K562 (cell line): ENCODE data around the gene MPG. TPM values are rescaled to one million over a fixed set of nuclear protein-coding genes. Genes with fewer than 3 reads are reported as not detected.

ENCODE experiments used
- ATAC-seq: fragments of 200-7000 bp; cut with Tn5 transposase; 3 replicates; pipeline ENCODE4 v1.9.1; 2020; ENCODE audit warnings: moderate library complexity
- BruUV-seq: library from RNA; stranded (reverse); fragments of 400-500 nt; replicated peaks from 2 replicates; lab custom pipeline; 2021; lab: Mats Ljungman, UMichigan
- CTCF ChIA-PET: fragments of 300-600 bp; formaldehyde crosslinking; extraction: SDS; loops from one replicate; lab custom pipeline; 2021; ENCODE audit warnings: low intra/inter-chr PET ratio; lab: Yijun Ruan, JAX
- POLR2A ChIA-PET: fragments of 300-600, 350-650 bp; sonication (Branson Sonifier 250); formaldehyde crosslinking; extraction: SDS; loops from one replicate; lab custom pipeline; 2021; ENCODE audit warnings: antibody characterized with exemption, inconsistent platforms; lab: Yijun Ruan, JAX
- DNase-seq, 4 experiments: peaks; one replicate each; pipeline versions ENCODE4 v3.0.0 to v3.0.0-alpha.2; 2011 to 2018; ENCODE audit warnings: low spot score in 3 of 4, mixed read lengths in 3 of 4; ENCODE audit errors: extremely low read depth in 1 of 4
- FAIRE-seq: peaks from 2 replicates; lab custom pipeline; 2011; peaks lifted over from hg19 to GRCh38; lab: Jason Lieb, UNC
- H2AFZ ChIP-seq: 2 replicates; pipeline ENCODE4 v1.6.0; 2011; ENCODE audit warnings: low read depth, low read length, control low read depth, inconsistent platforms
- H3K27ac ChIP-seq: fragments of 200-600 bp; 3 replicates; pipeline ENCODE4 v1.8.0; 2011; ENCODE audit warnings: low read depth, mild to moderate bottlenecking, control low read depth, inconsistent platforms, low read length, moderate library complexity, mixed read lengths; ENCODE audit errors: extremely low read depth
- H3K27me3 ChIP-seq, 2 experiments: fragments of 300-600 bp in 1 of 2; 2 replicates in 1 of 2; 3 replicates in 1 of 2; pipeline versions ENCODE4 v1.6.0 to v1.8.0; 2011; ENCODE audit warnings: inconsistent platforms in 2 of 2, low read length in 2 of 2, mild to moderate bottlenecking in 1 of 2, mixed read lengths in 1 of 2, moderate library complexity in 1 of 2; ENCODE audit not compliant: control insufficient read depth in 2 of 2, insufficient read depth in 2 of 2
- H3K36me3 ChIP-seq: fragments of 300-600 bp; 3 replicates; pipeline ENCODE4 v1.8.0; 2011; ENCODE audit warnings: mild to moderate bottlenecking, low read length, inconsistent platforms; ENCODE audit not compliant: control insufficient read depth, insufficient read depth
- H3K4me1 ChIP-seq, 2 experiments: fragments of 200-600 bp in 1 of 2; replicated peaks in 1 of 2; 2 replicates in 1 of 2; 3 replicates in 1 of 2; pipeline versions ENCODE4 v1.5.1 to v1.8.0; 2011; ENCODE audit warnings: inconsistent platforms in 2 of 2, low read length in 2 of 2, mild to moderate bottlenecking in 1 of 2, mixed read lengths in 1 of 2, moderate library complexity in 1 of 2; ENCODE audit not compliant: control insufficient read depth in 2 of 2, insufficient read depth in 2 of 2
- H3K4me2 ChIP-seq: 2 replicates; pipeline ENCODE4 v1.6.1; 2011; ENCODE audit warnings: low read length, control low read depth, inconsistent platforms, mixed read lengths; ENCODE audit not compliant: insufficient read depth
- H3K4me3 ChIP-seq: fragments of 200-600 bp; sonication (generic), shearing (Covaris generic); 2 replicates; pipeline ENCODE4 v1.5.1; 2016; ENCODE audit warnings: control low read depth, inconsistent platforms
- H3K79me2 ChIP-seq: fragments of 200-600 bp; 3 replicates; pipeline ENCODE4 v1.8.0; 2011; ENCODE audit warnings: low read length, inconsistent platforms; ENCODE audit not compliant: control insufficient read depth, insufficient read depth
- H3K9ac ChIP-seq, 2 experiments: 2 replicates each; pipeline versions ENCODE4 v1.6.0 to v1.6.1; 2011; ENCODE audit warnings: low read depth in 2 of 2, low read length in 2 of 2, control low read depth in 1 of 2, inconsistent platforms in 1 of 2, mild to moderate bottlenecking in 1 of 2, mixed read lengths in 1 of 2; ENCODE audit not compliant: insufficient read depth in 1 of 2
- H3K9me1 ChIP-seq: one replicate; pipeline ENCODE4 v1.6.0; 2011; ENCODE audit warnings: inconsistent platforms, mild to moderate bottlenecking, low read length, moderate library complexity; ENCODE audit not compliant: control insufficient read depth, insufficient read depth
- H3K9me3 ChIP-seq: replicated peaks from 2 replicates; pipeline ENCODE4 v1.5.1; 2011; ENCODE audit warnings: low read depth, low read length, inconsistent platforms; ENCODE audit not compliant: control insufficient read depth, insufficient read depth
- H4K20me1 ChIP-seq: replicated peaks from 2 replicates; pipeline ENCODE4 v1.6.1; 2011; ENCODE audit warnings: low read length, inconsistent platforms, mixed read lengths; ENCODE audit not compliant: control insufficient read depth, insufficient read depth
- CBFA2T2 ChIP-seq: fragments of 450-650 bp; conservative IDR thresholded peaks from 2 replicates; pipeline ENCODE4 v1.6.1; 2017; ENCODE audit warnings: mild to moderate bottlenecking
- CTBP1 ChIP-seq: fragments of 450-650 bp; IDR thresholded peaks from 2 replicates; pipeline ENCODE4 v1.6.1; 2016; ENCODE audit warnings: borderline replicate concordance
- FOXP1 ChIP-seq: sonication (generic); formaldehyde crosslinking; IDR thresholded peaks from 2 replicates; pipeline ENCODE4 v1.8.0; 2022; ENCODE audit warnings: mild to moderate bottlenecking, missing genetic modification reagents
- HDAC2 ChIP-seq: fragments of 450-650 bp; IDR thresholded peaks from 2 replicates; pipeline ENCODE4 v1.6.1; 2016; ENCODE audit warnings: mild to moderate bottlenecking
- RCOR1 ChIP-seq, 2 experiments: IDR thresholded peaks; 2 replicates each; pipeline ENCODE4 v1.6.1; 2012; ENCODE audit warnings: low read depth in 2 of 2, low read length in 2 of 2, borderline replicate concordance in 1 of 2, improper control_type of control experiment in 1 of 2
- ZNF407 ChIP-seq: fragments of 450-650 bp; IDR thresholded peaks from 2 replicates; pipeline ENCODE4 v1.6.1; 2016; ENCODE audit warnings: low read depth
- ZNF507 ChIP-seq: conservative IDR thresholded peaks from 2 replicates; pipeline ENCODE4 v1.6.1; 2017; ENCODE audit warnings: missing genetic modification characterization, missing compliant biosample characterization
- WGBS: fragments of 100-300 bp; shearing (Covaris generic); methylation state at CpG from one replicate; pipeline ENCODE4 v1.1.6; 2016; ENCODE audit warnings: low coverage, mixed read lengths; ENCODE audit not compliant: insufficient coverage; ENCODE audit errors: missing lambda C conversion rate; 5-methylcytosine and 5-hydroxymethylcytosine counted together
- in situ Hi-C: fragments of 300-500 bp; cut with MboI; formaldehyde crosslinking; loops from 4 replicates; pipeline ENCODE4 v1.15.0; 2018; ENCODE audit warnings: inconsistent platforms, mixed read lengths
- intact Hi-C: fragments of 100-400 bp; cut with micrococcal nuclease; formaldehyde crosslinking; loops from 2 replicates; pipeline ENCODE4 v1.14.2; 2022
- polyA plus RNA-seq, 8 experiments: library from polyadenylated mRNA; depleted of rRNA in 4 of 8; stranded (reverse) in 5 of 8; unstranded in 3 of 8; fragments of >200 nt; fragmentation: Nextera tagmentation in 2 of 8; fragmentation: Illumina TruSeq in 1 of 8; extraction: Ambion mirVana in 2 of 8; extraction: Trizol in 1 of 8; gene quantifications; 2 replicates each; pipeline versions ENCODE4 v1.2.1 to v1.2.3, GENCODE V29; 2011 to 2014; ENCODE audit warnings: inconsistent platforms in 1 of 8, missing spikeins in 1 of 8
- total RNA-seq, 7 experiments: library from RNA; depleted of rRNA in 6 of 7; stranded (reverse); fragments of >200 nt in 6 of 7; fragmentation: Illumina TruSeq in 2 of 7; extraction: Trizol in 2 of 7; gene quantifications; 2 replicates each; pipeline versions ENCODE4 v1.2.1 to v1.2.3, GENCODE V29; 2011 to 2021; ENCODE audit warnings: low replicate concordance in 1 of 7

The MPG gene
- total and polyA plus RNA-seq, 9 of the 15 experiments (the other 6 are each of a cell fraction or from before 2014, with no cell fraction given), result 0.42 to 226 (median 36.2) TPM

- H3K9me1 ChIP-seq, result no peaks in the 10 kb centered on the region
- no peak overlapping the region for H3K4me2 ChIP-seq
- H3K27me3 ChIP-seq, result no peaks in the 10 kb centered on the region; a peak in 1 of 5 replicates
- POLR2A ChIA-PET, result no interaction called here
- DNase-seq (peak in 3 of 4 experiments; percentile 51 to 58 (median 55)), ATAC-seq (no peak), FAIRE-seq (no peak)
- no peak overlapping the region for H3K4me3 ChIP-seq
- BruUV-seq, result no TSS peak
- CTCF ChIA-PET, result no interaction called here
- H3K4me1 ChIP-seq, result peaks cover 61 to 65% of the 10 kb centered on the region in 2 experiments
- 40% methylated on average over 7 of the region's 7 CpGs for WGBS
- H3K9ac ChIP-seq, result no peak overlapping the region
- intact Hi-C loops, result no loop called here
- H3K36me3 ChIP-seq, result peaks cover 64% of the 10 kb centered on the region
- H4K20me1 ChIP-seq, result no peaks in the 10 kb centered on the region
- H2AFZ ChIP-seq, result no peak overlapping the region
- H3K27ac ChIP-seq, result no peak overlapping the region; the same call in 2 of the 3 replicates
- in situ Hi-C loops, result no loop called here
- H3K9me3 ChIP-seq, result no peaks in the 10 kb centered on the region
- H3K79me2 ChIP-seq, result peaks cover 28% of the 10 kb centered on the region; the same call in 2 of the 3 replicates
- TF ChIP-seq RCOR1 (IDR thresholded peaks at IDR 0.05; ENCODE audit: borderline replicate concordance in 1 of 2, low read depth in 2 of 2, low read length in 2 of 2), result peak in 1 of 2 experiments; percentile 23; a peak in 1 of 4 replicates
- TF ChIP-seq CBFA2T2, result 0 out of 2 replicates have a peak, but pooled peaks have one; percentile 10
- 0 out of 2 replicates have a peak, but pooled peaks have one; percentile 46 for TF ChIP-seq FOXP1 (CRISPR knock-in tag)
- no peak for TF ChIP-seq HDAC2
- peak; percentile 47; the same call in 1 of the 2 replicates for TF ChIP-seq CTBP1
- no peak for TF ChIP-seq ZNF407
- TF ChIP-seq ZNF507 (tag), result no peak
These were observed 38.0 kb downstream of the MPG start for GRCh38 chr16:116015-116414.
